Peyer's patch (tissue), 4 donors: ENCODE measurements around the gene CDKN2D.

ENCODE experiments used
- CTCF ChIP-seq, 6 experiments: fragments of 450-650 bp in 4 of 6; fragments of 200-600 bp in 2 of 6; sonication (generic) in 1 of 6; IDR thresholded peaks; one replicate each; pipeline ENCODE4 v1.5.1; 2017 to 2019; ENCODE audit warnings: antibody characterized with exemption in 6 of 6, mild to moderate bottlenecking in 3 of 6, moderate library complexity in 1 of 6
- POLR2A ChIP-seq, 2 donors: fragments of 450-650 bp; IDR thresholded peaks; one replicate each; pipeline ENCODE4 v1.5.1; 2017; ENCODE audit warnings: antibody characterized with exemption in 2 of 2, mild to moderate bottlenecking in 2 of 2, moderate library complexity in 2 of 2

GRCh38 chr19:10538204-10538983, 30.4 kb downstream of the CDKN2D start:
- TF ChIP-seq CTCF (IDR thresholded peaks at IDR 0.05) (no peak), POLR2A (IDR thresholded peaks at IDR 0.05) (no peak)
